Upper lobe of left lung (tissue), 6 donors: ENCODE measurements around the gene PAPPA. TPM values are rescaled to one million over a fixed set of nuclear protein-coding genes. Genes with fewer than 3 reads are reported as not detected.

ENCODE experiments used
- ATAC-seq, 2 donors: fragments of 200-7000 bp; cut with Tn5 transposase; one replicate each; pipeline ENCODE4 v1.9.1; 2022; ENCODE audit warnings: mild to moderate bottlenecking in 2 of 2, moderate library complexity in 2 of 2; ENCODE audit not compliant: low FRiP score in 2 of 2
- DNase-seq, 2 donors: peaks; one replicate each; pipeline ENCODE4 v3.0.0-alpha.2; 2019 to 2020
- H3K27ac ChIP-seq, 4 donors: fragments of 200-600 bp; sonication (generic); one replicate each; pipeline ENCODE4 v1.5.1; 2016 to 2019
- H3K27me3 ChIP-seq, 4 donors: fragments of 200-600 bp; sonication (generic); one replicate each; pipeline ENCODE4 v1.5.1; 2017 to 2019
- H3K36me3 ChIP-seq, 4 donors: fragments of 200-600 bp; sonication (generic); one replicate each; pipeline ENCODE4 v1.5.1; 2016 to 2019
- H3K4me1 ChIP-seq, 4 donors: fragments of 200-600 bp; sonication (generic); one replicate each; pipeline ENCODE4 v1.5.1; 2018 to 2019
- H3K4me3 ChIP-seq, 4 donors: fragments of 200-600 bp; sonication (generic); one replicate each; pipeline ENCODE4 v1.5.1; 2017 to 2019; ENCODE audit warnings: mild to moderate bottlenecking in 2 of 4, moderate library complexity in 1 of 4
- H3K9me3 ChIP-seq, 4 donors: fragments of 200-600 bp; sonication (generic); one replicate each; pipeline ENCODE4 v1.5.1; 2018 to 2019
- CTCF ChIP-seq, 6 experiments: fragments of 450-650 bp in 4 of 6; fragments of 200-600 bp in 2 of 6; sonication (generic) in 2 of 6; IDR thresholded peaks; one replicate each; pipeline ENCODE4 v1.5.1; 2016 to 2019; ENCODE audit warnings: antibody characterized with exemption in 6 of 6
- EP300 ChIP-seq, 4 donors: sonication (generic); formaldehyde crosslinking; IDR thresholded peaks; one replicate each; pipeline ENCODE4 v1.5.1; 2017; ENCODE audit warnings: antibody characterized with exemption in 4 of 4, control low read depth in 2 of 4
- POLR2A ChIP-seq, 4 donors: fragments of 450-650 bp; IDR thresholded peaks; one replicate each; pipeline ENCODE4 v1.5.1; 2016 to 2017; ENCODE audit warnings: antibody characterized with exemption in 4 of 4, mild to moderate bottlenecking in 2 of 4
- POLR2AphosphoS5 ChIP-seq, 2 donors: sonication (generic); formaldehyde crosslinking; IDR thresholded peaks; one replicate each; pipeline ENCODE4 v1.5.1; 2017; ENCODE audit warnings: antibody characterized with exemption in 2 of 2
- WGBS, 2 donors: methylation state at CpG; one replicate each; pipeline ENCODE4 v1.1.5; 2017 to 2018; 5-methylcytosine and 5-hydroxymethylcytosine counted together
- total RNA-seq, 6 donors: library from RNA; depleted of rRNA in 4 of 6; stranded (reverse); fragments of >200 nt in 4 of 6; gene quantifications; one replicate each; pipeline versions ENCODE4 v1.1.0 to v1.2.1, GENCODE V29; 2016 to 2021
- donor health status: DM: no; HTN: no; CAD: no; lungs with moderate emphysema.
- donor health status: DM: no; HTN: yes; CAD: no; lungs with severe emphysema.

The PAPPA gene
- total RNA-seq, 6 donors from 2014 or later, result 0.46 to 2.9 (median 1.1) TPM

GRCh38 chr9:116405321-116405720 is 251.7 kb downstream of the PAPPA start:
- no peak overlapping the region for H3K4me3 ChIP-seq
- no peak for ATAC-seq
- no peak for DNase-seq
- TF ChIP-seq POLR2AphosphoS5 (IDR thresholded peaks at IDR 0.05) (no peak), CTCF (IDR thresholded peaks at IDR 0.05) (no peak), POLR2A (IDR thresholded peaks at IDR 0.05) (no peak), EP300 (IDR thresholded peaks at IDR 0.05) (no peak)
- WGBS, 2 donors, result 96 to 100% methylated on average over 1 of the region's 1 CpG
- no peaks in the 10 kb centered on the region for H3K4me1 ChIP-seq
- H3K27ac ChIP-seq, result no peak overlapping the region
- no peaks in the 10 kb centered on the region for H3K9me3 ChIP-seq
- H3K27me3 ChIP-seq, result no peaks in the 10 kb centered on the region
- no peaks in the 10 kb centered on the region for H3K36me3 ChIP-seq

- 82 to 91% methylated on average over 2 of the region's 2 CpGs for WGBS, 2 donors
- TF ChIP-seq EP300 (IDR thresholded peaks at IDR 0.05) (no peak), POLR2A (IDR thresholded peaks at IDR 0.05) (no peak), CTCF (IDR thresholded peaks at IDR 0.05) (no peak), POLR2AphosphoS5 (IDR thresholded peaks at IDR 0.05) (no peak)
- no peaks in the 10 kb centered on the region for H3K9me3 ChIP-seq
- DNase-seq (no peak), ATAC-seq (no peak)
- no peaks in the 10 kb centered on the region for H3K27me3 ChIP-seq
- no peaks in the 10 kb centered on the region for H3K36me3 ChIP-seq
- no peak overlapping the region for H3K4me3 ChIP-seq
- no peak overlapping the region for H3K27ac ChIP-seq
- H3K4me1 ChIP-seq, result no peaks in the 10 kb centered on the region
These were observed 252.9 kb downstream of the PAPPA start for GRCh38 chr9:116406469-116406868.

GRCh38 chr9:116409129-116409528 is 255.5 kb downstream of the PAPPA start:
- Histone ChIP-seq H3K36me3 (no peaks in the 10 kb centered on the region), H3K27ac (no peak overlapping the region), H3K9me3 (no peaks in the 10 kb centered on the region), H3K4me3 (no peak overlapping the region), H3K4me1 (no peaks in the 10 kb centered on the region), H3K27me3 (no peaks in the 10 kb centered on the region)
- DNase-seq (no peak), ATAC-seq (no peak)
- 82 to 84% methylated on average over 2 of the region's 2 CpGs for WGBS, 2 donors
- TF ChIP-seq POLR2A (IDR thresholded peaks at IDR 0.05), result no peak
- TF ChIP-seq POLR2AphosphoS5 (IDR thresholded peaks at IDR 0.05), result no peak
- no peak for TF ChIP-seq EP300 (IDR thresholded peaks at IDR 0.05)
- TF ChIP-seq CTCF (IDR thresholded peaks at IDR 0.05), result no peak

GRCh38 chr9:116409638-116410037 is 256.0 kb downstream of the PAPPA start:
- DNase-seq (no peak), ATAC-seq (no peak)
- no peaks in the 10 kb centered on the region for H3K9me3 ChIP-seq
- H3K27me3 ChIP-seq, result no peaks in the 10 kb centered on the region
- WGBS, 2 donors, result 68 to 76% methylated on average over 6 of the region's 6 CpGs
- no peaks in the 10 kb centered on the region for H3K4me1 ChIP-seq
- H3K27ac ChIP-seq, result no peak overlapping the region
- H3K4me3 ChIP-seq, result no peak overlapping the region
- no peaks in the 10 kb centered on the region for H3K36me3 ChIP-seq
- TF ChIP-seq EP300 (IDR thresholded peaks at IDR 0.05), result no peak

GRCh38 chr9:116411506-116411905 is 257.9 kb downstream of the PAPPA start:
- ATAC-seq, result no peak
- no peak for TF ChIP-seq POLR2AphosphoS5 (IDR thresholded peaks at IDR 0.05)
- no peak for TF ChIP-seq EP300 (IDR thresholded peaks at IDR 0.05)
- TF ChIP-seq CTCF (IDR thresholded peaks at IDR 0.05), result no peak
- TF ChIP-seq POLR2A (IDR thresholded peaks at IDR 0.05), result no peak
- 87 to 88% methylated on average over 1 of the region's 1 CpG for WGBS, 2 donors
- Histone ChIP-seq H3K4me1 (no peaks in the 10 kb centered on the region), H3K27me3 (no peaks in the 10 kb centered on the region), H3K27ac (no peak overlapping the region), H3K36me3 (no peaks in the 10 kb centered on the region), H3K9me3 (no peaks in the 10 kb centered on the region), H3K4me3 (no peak overlapping the region)
- no peak for DNase-seq
